ENCODE measurements around the gene GLIPR1.
"Not testable (repeated sequence)": the region's sequence is repeated elsewhere in the genome, so short reads cannot be mapped to it uniquely, and the experiment has no call there.

Gene GLIPR1

GRCh38 chr12:75511116-75512048, 30.8 kb downstream of the GLIPR1 start, which contains the start of gene KRR1:
KRR1 (minus strand) TSS chr12:75511609; CDS start chr12:75511597, 12 bp downstream.
- peak; percentile 84 to 85 for DNase-seq (ENCODE audit: low read depth in 2 of 2)

DNA sequence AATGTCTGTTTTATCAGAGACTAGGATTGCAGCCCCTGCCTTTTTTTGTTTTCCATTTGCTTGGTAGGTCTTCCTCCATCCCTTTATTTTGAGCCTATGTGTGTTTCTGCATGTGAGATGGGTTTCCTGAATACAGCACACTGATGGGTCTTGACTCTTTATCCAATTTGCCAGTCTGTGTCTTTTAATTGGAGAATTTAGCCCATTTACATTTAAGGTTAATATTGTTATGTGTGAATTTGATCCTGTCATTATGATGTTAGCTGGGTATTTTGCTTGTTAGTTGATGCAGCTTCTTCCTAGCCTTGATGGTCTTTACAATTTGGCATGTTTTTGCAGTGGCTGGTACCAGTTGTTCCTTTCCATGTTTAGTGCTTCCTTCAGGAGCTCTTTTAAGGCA, 40.7 kb downstream of the GLIPR1 start:
- not testable (repeated sequence) for DNase-seq (ENCODE audit: low read depth in 2 of 2)

DNA sequence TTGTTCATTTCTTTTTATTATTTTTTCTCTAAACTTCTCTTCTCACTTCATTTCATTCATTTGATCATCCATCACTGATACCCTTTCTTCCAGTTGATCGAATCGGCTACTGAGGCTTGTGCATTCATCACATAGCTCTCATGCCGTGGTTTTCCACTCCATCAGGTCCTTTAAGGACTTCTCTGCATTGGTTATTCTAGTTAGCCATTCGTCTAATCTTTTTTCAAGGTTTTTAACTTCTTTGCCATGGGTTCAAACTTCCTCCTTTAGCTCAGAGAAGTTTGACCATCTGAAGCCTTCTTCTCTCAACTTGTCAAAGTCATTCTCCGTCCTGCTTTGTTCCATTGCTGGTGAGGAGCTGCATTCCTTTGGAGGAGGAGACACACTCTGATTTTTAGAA, 41.6 kb downstream of the GLIPR1 start:
- DNase-seq (ENCODE audit: low read depth in 2 of 2) = not testable (repeated sequence)

GRCh38 chr12:75525263-75525662, 44.7 kb downstream of the GLIPR1 start:
- no peak for DNase-seq (ENCODE audit: low read depth in 2 of 2)

- DNase-seq (ENCODE audit: low read depth in 2 of 2) = no peak
These were observed 46.3 kb downstream of the GLIPR1 start for GRCh38 chr12:75526655-75527511.

- no peak for DNase-seq (ENCODE audit: low read depth in 2 of 2)
These were observed 47.7 kb downstream of the GLIPR1 start for GRCh38 chr12:75528272-75528671.

- DNase-seq (ENCODE audit: low read depth in 2 of 2) = no peak
These were observed 48.1 kb downstream of the GLIPR1 start for GRCh38 chr12:75528692-75529091.

- DNase-seq (ENCODE audit: low read depth in 2 of 2) = no peak
These were observed 48.8 kb downstream of the GLIPR1 start for GRCh38 chr12:75529316-75529715.

DNA sequence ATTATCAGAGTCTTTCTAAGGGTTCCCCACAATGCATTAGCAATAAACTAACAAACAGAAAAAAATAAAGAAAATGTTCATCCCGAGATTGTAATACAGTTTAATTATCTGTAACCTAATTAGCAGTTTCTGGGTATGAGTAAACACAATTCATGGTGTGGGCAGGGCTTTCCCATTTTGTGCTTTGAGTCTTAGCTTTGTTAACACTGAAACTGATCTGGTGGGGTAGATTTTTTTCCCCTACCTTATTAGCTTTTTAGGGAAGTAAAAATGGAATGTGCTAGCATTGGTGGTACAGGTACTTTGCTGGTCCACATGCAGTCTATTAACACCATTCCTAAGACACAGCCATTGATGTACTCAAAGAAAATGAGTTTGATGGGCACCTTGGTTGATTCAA, 49.3 kb downstream of the GLIPR1 start:
- DNase-seq (ENCODE audit: low read depth in 2 of 2) = no peak

GRCh38 chr12:75533239-75533638, 52.7 kb downstream of the GLIPR1 start:
- DNase-seq (ENCODE audit: low read depth in 2 of 2) = no peak

DNA sequence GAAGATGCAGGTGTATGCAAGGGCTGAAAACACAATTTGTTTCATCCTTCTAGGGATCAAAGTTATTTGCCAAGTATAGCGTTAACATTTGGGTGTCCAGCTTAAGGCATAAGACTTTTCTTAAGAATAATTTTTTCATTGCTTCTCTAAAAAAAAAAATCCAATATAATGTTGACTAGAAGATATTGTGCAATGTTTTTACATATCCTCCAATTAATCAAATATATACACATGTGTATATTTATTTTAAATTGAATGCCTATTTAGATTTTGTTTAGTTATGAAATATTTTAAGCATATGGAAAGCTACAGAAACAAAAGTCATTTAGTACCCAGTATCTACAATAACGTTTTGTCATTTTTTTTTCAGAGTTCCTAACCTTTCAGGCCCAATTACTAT, 59.3 kb downstream of the GLIPR1 start:
- no peak for DNase-seq (ENCODE audit: low read depth in 2 of 2)

DNA sequence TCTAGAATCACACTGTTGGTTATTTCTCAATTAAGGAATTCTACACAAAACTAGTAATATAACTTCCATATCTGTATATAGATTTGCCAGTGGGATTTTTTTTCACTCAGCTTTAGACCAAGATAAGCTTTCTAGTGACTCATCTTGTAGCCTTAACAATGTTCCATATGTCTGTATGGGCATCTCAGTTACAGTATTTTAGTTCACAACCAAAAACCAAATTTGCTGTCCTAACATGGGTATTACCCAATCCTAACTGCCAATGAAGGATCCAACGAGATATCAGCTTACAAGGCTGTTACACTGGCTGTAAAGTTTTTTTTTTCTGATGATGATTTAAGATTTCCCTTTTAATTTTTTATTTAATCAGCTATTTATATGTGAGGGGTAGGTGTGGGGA, 62.4 kb downstream of the GLIPR1 start:
- DNase-seq (ENCODE audit: low read depth in 2 of 2) = no peak

- DNase-seq (ENCODE audit: low read depth in 2 of 2) = no peak
These were observed 63.0 kb downstream of the GLIPR1 start for GRCh38 chr12:75543529-75543928.

DNA sequence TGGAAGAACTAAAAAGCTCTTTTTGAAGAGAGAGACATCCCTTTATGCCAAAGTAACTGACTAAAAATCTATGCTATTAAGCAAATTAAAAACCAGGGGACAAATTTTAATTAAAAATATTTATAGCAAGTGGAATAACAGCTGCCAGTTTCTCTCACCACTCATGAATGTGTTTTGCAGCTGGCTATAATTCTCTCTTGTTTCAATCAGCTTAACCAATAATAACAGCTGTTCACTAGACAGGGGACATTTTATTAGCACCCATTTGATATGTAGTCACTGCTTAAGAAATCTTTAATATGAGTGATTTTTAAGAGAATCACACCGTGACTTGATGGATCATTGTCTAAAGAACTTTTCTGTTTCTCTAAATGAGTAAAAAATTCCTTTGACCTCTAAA, 65.1 kb downstream of the GLIPR1 start:
- no peak for DNase-seq (ENCODE audit: low read depth in 2 of 2)

- no peak for DNase-seq (ENCODE audit: low read depth in 2 of 2)
These were observed 68.3 kb downstream of the GLIPR1 start for GRCh38 chr12:75548879-75549278.

GRCh38 chr12:75549989-75550388, 69.4 kb downstream of the GLIPR1 start:
- DNase-seq (ENCODE audit: low read depth in 2 of 2) = no peak

- DNase-seq (ENCODE audit: low read depth in 2 of 2) = no peak
These were observed 70.1 kb downstream of the GLIPR1 start for GRCh38 chr12:75550401-75551240.

GRCh38 chr12:75551477-75551876, 70.9 kb downstream of the GLIPR1 start:
- DNase-seq (ENCODE audit: low read depth in 2 of 2) = no peak

GRCh38 chr12:75553398-75553797, 72.8 kb downstream of the GLIPR1 start:
- no peak for DNase-seq (ENCODE audit: low read depth in 2 of 2)

Measured in stimulated activated CD4-positive, alpha-beta T cell treated with anti-CD3 and anti-CD28 coated beads, Interleukin-15, amount 100 ng/mL, for 48 hours (primary cell).